MM.1S (cell line): ENCODE data around the gene DHX35.

Experiments used
- CTCF ChIP-seq: fragments of 300-600 bp; sonication (generic); IDR thresholded peaks from 2 replicates; pipeline ENCODE4 v1.5.1; 2016; ENCODE audit warnings: antibody characterized with exemption, low read length, mixed read lengths
- EZH2 ChIP-seq: fragments of 300-600 bp; sonication (generic); optimal IDR thresholded peaks from 2 replicates; pipeline ENCODE3; 2017; ENCODE audit warnings: low read depth, mild to moderate bottlenecking, antibody characterized with exemption, low read length, mixed read lengths

- TF ChIP-seq CTCF = no peak
- no peak for TF ChIP-seq EZH2
Measured at GRCh38 chr20:38930242-38930569, 31.9 kb upstream of the DHX35 start.
